Esophagus squamous epithelium (tissue), 5 donors: ENCODE measurements around the gene DPM1. TPM values are rescaled to one million over a fixed set of nuclear protein-coding genes. Genes with fewer than 3 reads are reported as not detected.

Experiments
- DNase-seq: peaks from one replicate; lab custom pipeline; 2025; lab: John Stamatoyannopoulos, UW
- H3K27ac ChIP-seq, 4 donors: fragments of 200-600 bp; sonication (generic); one replicate each; pipeline ENCODE4 v1.5.1; 2016 to 2019; ENCODE audit warnings: mild to moderate bottlenecking in 1 of 4
- H3K27me3 ChIP-seq, 4 donors: fragments of 200-600 bp; sonication (generic); 1 replicate in 3 of 4; 2 replicates in 1 of 4; pipeline versions ENCODE4 v1.5.1 to v1.6.0; 2017 to 2021; ENCODE audit warnings: antibody characterized with exemption in 1 of 4
- H3K36me3 ChIP-seq, 3 donors: fragments of 200-600 bp; sonication (generic); one replicate each; pipeline ENCODE4 v1.5.1; 2016 to 2019
- H3K4me1 ChIP-seq, 3 donors: fragments of 200-600 bp; sonication (generic); one replicate each; pipeline ENCODE4 v1.5.1; 2017 to 2019
- H3K4me3 ChIP-seq, 4 donors: fragments of 200-600 bp; sonication (generic); 1 replicate in 3 of 4; 2 replicates in 1 of 4; pipeline ENCODE4 v1.5.1; 2016 to 2019; ENCODE audit warnings: mild to moderate bottlenecking in 2 of 4, moderate library complexity in 1 of 4
- H3K9me3 ChIP-seq, 3 donors: fragments of 200-600 bp; sonication (generic); one replicate each; pipeline ENCODE4 v1.5.1; 2016 to 2019
- POLR2A ChIP-seq, 4 donors: fragments of 450-650 bp; IDR thresholded peaks; one replicate each; pipeline ENCODE4 v1.6.1; 2017; ENCODE audit warnings: antibody characterized with exemption in 4 of 4, mild to moderate bottlenecking in 4 of 4, moderate library complexity in 3 of 4
- WGBS, 2 donors: methylation state at CpG; one replicate each; pipeline ENCODE4 v1.1.5; 2018; 5-methylcytosine and 5-hydroxymethylcytosine counted together
- intact Hi-C: fragments of 100-400 bp; cut with DNase I; formaldehyde crosslinking; loops from one replicate; pipeline ENCODE4 v1.15.0; 2022
- total RNA-seq, 4 donors: library from RNA; depleted of rRNA; stranded (reverse); fragments of >200 nt; gene quantifications; one replicate each; pipeline ENCODE4 v1.1.0, GENCODE V29; 2016
- TF ChIP-seq, protein P1 (sequence below), 6 experiments: fragments of 450-650 bp in 4 of 6; fragments of 200-600 bp in 2 of 6; sonication (generic) in 2 of 6; IDR thresholded peaks; one replicate each; pipeline ENCODE4 v1.5.1; 2016 to 2019; ENCODE audit warnings: antibody characterized with exemption in 6 of 6, mild to moderate bottlenecking in 4 of 6, moderate library complexity in 4 of 6
- donor health status: DM: yes; HTN: yes; CAD: no.

DPM1 gene
- total RNA-seq, 4 donors from 2014 or later = 28.7 to 62.0 (median 57.0) TPM

GRCh38 chr20:50918403-50918802 lies 39.9 kb downstream of the DPM1 start:
- Histone ChIP-seq H3K4me3 (no peak overlapping the region), H3K4me1 (peaks cover 10 to 100% (median 41%) of the 10 kb centered on the region in 3 donors), H3K27ac (peak overlapping the region in 1 of 4 donors; percentile 19), H3K27me3 (no peaks in the 10 kb centered on the region), H3K9me3 (no peaks in the 10 kb centered on the region), H3K36me3 (peaks cover 0 to 9% (median 0%) of the 10 kb centered on the region in 3 donors)
- intact Hi-C loops = no loop called here
- TF ChIP-seq, protein P1, sequence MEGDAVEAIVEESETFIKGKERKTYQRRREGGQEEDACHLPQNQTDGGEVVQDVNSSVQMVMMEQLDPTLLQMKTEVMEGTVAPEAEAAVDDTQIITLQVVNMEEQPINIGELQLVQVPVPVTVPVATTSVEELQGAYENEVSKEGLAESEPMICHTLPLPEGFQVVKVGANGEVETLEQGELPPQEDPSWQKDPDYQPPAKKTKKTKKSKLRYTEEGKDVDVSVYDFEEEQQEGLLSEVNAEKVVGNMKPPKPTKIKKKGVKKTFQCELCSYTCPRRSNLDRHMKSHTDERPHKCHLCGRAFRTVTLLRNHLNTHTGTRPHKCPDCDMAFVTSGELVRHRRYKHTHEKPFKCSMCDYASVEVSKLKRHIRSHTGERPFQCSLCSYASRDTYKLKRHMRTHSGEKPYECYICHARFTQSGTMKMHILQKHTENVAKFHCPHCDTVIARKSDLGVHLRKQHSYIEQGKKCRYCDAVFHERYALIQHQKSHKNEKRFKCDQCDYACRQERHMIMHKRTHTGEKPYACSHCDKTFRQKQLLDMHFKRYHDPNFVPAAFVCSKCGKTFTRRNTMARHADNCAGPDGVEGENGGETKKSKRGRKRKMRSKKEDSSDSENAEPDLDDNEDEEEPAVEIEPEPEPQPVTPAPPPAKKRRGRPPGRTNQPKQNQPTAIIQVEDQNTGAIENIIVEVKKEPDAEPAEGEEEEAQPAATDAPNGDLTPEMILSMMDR (IDR thresholded peaks at IDR 0.05) = no peak
- no peak for TF ChIP-seq POLR2A (IDR thresholded peaks at IDR 0.05)
- WGBS, 2 donors = 41 to 49% methylated on average over 3 of the region's 3 CpGs
- DNase-seq = no peak

GRCh38 chr20:50916934-50917333 lies 41.4 kb downstream of the DPM1 start:
- DNase-seq = no peak
- Histone ChIP-seq H3K4me3 (no peak overlapping the region), H3K36me3 (no peaks in the 10 kb centered on the region), H3K27me3 (no peaks in the 10 kb centered on the region), H3K4me1 (peaks cover 10 to 97% (median 39%) of the 10 kb centered on the region in 3 donors), H3K9me3 (no peaks in the 10 kb centered on the region), H3K27ac (peak overlapping the region in 1 of 4 donors; percentile 33)
- TF ChIP-seq, protein P1 (IDR thresholded peaks at IDR 0.05) = no peak
- TF ChIP-seq POLR2A (IDR thresholded peaks at IDR 0.05) = no peak
- WGBS, 2 donors = 51 to 55% methylated on average over 3 of the region's 3 CpGs
- intact Hi-C loops = no loop called here

GRCh38 chr20:50916257-50916656 lies 42.1 kb downstream of the DPM1 start:
- Histone ChIP-seq H3K27ac (peak overlapping the region in 2 of 4 donors; percentile 22 to 33), H3K9me3 (no peaks in the 10 kb centered on the region), H3K4me3 (no peak overlapping the region), H3K27me3 (no peaks in the 10 kb centered on the region), H3K4me1 (peaks cover 10 to 97% (median 40%) of the 10 kb centered on the region in 3 donors), H3K36me3 (no peaks in the 10 kb centered on the region)
- WGBS, 2 donors = 35 to 45% methylated on average over 5 of the region's 5 CpGs
- no peak for DNase-seq
- intact Hi-C loops = no loop called here
- TF ChIP-seq, protein P1 (IDR thresholded peaks at IDR 0.05) = no peak
- TF ChIP-seq POLR2A (IDR thresholded peaks at IDR 0.05) = no peak

- intact Hi-C loops = no loop called here
- Histone ChIP-seq H3K4me1 (peaks cover 10 to 97% (median 47%) of the 10 kb centered on the region in 3 donors), H3K27ac (peak overlapping the region in 1 of 4 donors; percentile 33), H3K27me3 (no peaks in the 10 kb centered on the region), H3K36me3 (no peaks in the 10 kb centered on the region), H3K4me3 (no peak overlapping the region), H3K9me3 (no peaks in the 10 kb centered on the region)
- 49 to 52% methylated on average over 3 of the region's 3 CpGs for WGBS, 2 donors
- no peak for DNase-seq
- TF ChIP-seq, protein P1 (IDR thresholded peaks at IDR 0.05) = no peak
- no peak for TF ChIP-seq POLR2A (IDR thresholded peaks at IDR 0.05)
Observed at GRCh38 chr20:50915424-50915823, 42.9 kb downstream of the DPM1 start.

GRCh38 chr20:50913690-50914375 lies 44.5 kb downstream of the DPM1 start:
- no peaks in the 10 kb centered on the region for H3K27me3 ChIP-seq
- TF ChIP-seq, protein P1 (IDR thresholded peaks at IDR 0.05) = no peak
- TF ChIP-seq POLR2A (IDR thresholded peaks at IDR 0.05) = no peak
- no peak for DNase-seq
- H3K9me3 ChIP-seq = no peaks in the 10 kb centered on the region
- no peak overlapping the region for H3K27ac ChIP-seq
- H3K4me3 ChIP-seq = no peak overlapping the region
- H3K4me1 ChIP-seq = peaks cover 10 to 96% (median 39%) of the 10 kb centered on the region in 3 donors
- intact Hi-C loops = no loop called here
- 52 to 61% methylated on average over 2 of the region's 2 CpGs for WGBS, 2 donors
- no peaks in the 10 kb centered on the region for H3K36me3 ChIP-seq
